Kidney tubule cell (primary cell): Measurements from ENCODE around the gene TTC16.

Experiments
- DNase-seq: peaks from one replicate; pipeline ENCODE4 v3.0.0-alpha.2; 2018; ENCODE audit warnings: low spot score

The TTC16 gene, protein sequence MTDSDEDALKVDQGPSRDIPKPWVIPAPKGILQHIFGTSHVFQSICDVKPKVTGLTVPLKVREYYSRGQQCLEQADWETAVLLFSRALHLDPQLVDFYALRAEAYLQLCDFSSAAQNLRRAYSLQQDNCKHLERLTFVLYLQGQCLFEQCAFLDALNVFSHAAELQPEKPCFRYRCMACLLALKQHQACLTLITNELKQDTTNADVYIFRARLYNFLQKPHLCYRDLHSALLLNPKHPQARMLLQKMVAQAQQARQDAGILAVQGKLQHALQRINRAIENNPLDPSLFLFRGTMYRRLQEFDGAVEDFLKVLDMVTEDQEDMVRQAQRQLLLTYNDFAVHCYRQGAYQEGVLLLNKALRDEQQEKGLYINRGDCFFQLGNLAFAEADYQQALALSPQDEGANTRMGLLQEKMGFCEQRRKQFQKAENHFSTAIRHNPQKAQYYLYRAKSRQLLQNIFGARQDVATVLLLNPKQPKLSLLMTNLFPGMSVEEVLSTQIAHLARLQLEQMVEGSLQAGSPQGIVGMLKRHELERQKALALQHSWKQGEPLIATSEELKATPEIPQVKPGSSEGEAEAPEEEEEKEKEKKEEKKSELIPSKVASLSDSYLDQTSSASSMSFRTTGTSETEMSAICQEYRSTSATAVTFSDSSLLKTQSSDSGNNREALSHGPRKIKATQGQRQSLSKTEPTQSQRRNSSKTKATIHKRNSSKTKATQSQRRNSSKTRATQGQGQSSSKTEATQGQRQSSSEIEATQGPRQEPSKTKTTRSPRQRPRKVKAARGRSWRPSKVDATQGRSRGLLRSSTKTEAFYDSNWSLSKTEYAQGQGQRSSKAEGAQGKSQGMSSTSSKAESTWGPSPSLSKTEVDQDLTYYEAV

DNA sequence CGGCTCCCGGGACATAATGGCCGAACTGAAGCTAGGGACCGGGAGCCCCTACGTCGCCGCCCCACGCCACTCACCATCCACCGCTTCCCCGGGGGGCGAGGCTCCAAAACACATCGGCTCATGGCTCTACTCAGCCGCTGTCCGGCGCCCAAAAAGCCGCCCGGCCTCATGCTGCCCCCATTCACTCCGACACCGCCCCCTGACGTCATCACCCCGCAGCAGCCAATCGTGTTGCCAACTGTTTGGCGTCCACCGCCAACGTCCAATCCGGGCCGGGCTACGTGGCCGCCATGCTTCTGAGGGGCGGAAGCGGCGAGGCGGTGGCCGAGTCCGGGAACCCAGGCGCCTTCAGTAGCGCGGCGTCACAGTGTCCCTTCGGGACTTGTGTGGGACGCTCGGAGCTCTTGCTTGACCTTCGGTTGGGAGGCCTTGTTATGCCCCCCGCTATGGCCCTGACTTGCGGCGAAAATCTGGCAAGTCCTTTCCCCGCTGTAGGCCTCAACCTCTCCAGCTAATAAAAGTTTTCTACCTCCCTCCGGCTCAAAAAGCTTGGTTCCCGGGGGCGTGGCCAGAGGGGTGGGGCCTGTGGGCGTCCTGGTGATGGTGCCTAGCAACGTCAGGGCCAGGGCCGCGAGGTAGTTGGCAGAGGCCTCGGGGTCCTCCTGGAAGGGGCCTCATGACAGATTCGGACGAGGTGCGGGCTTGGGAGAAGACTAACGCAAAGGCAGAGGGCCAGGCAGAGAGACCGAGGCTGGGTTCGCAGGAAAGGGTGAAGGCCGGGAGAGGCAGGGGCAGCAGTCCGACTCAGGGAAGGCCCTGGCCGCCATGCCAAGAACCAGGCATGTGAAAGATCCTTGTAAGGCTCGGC, at the start of gene TTC16, which contains the start of gene PTRH1:
TSS of gene TTC16 (plus strand) at position 610 of the 868 bp plus-strand sequence. CDS start at position 677, 67 bp downstream.
TSS of gene PTRH1 (minus strand) at position 194 of the 868 bp plus-strand sequence. CDS start at position 170, 24 bp downstream.
- DNase-seq = peak; percentile 95

DNA sequence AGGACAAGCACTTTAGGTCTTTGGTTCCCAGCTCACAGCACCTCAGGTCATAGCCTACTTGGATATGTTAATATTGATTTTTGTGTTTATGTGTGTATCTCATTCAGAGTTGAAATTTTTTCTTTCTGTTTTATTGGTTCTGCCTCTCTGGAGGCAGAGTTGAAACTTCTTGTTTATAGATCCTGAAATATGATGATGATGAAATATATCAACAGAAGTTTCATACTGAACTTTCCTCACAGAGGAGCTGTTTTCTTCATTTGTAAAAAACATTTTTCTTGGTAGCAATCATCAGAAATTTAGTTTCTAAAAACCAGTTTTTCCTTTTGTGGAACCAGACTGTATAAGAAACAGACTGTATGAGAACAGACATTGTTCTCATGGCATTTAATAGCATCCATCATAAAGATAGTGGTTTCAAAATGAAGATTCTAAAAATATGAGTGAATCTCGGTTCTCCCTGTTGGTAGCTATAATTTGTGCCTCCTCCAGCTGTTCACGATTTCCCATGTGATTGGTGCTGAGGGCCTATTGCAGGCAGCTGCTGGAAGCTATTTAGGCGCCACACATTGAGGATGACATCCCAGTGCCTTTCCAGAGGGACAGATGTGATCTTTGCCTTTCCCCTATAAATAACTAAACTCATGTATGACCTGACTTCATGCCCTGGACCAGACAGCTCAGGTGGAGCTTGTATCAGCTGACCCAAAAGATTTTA, 48.6 kb upstream of the TTC16 start:
- no peak for DNase-seq

DNA sequence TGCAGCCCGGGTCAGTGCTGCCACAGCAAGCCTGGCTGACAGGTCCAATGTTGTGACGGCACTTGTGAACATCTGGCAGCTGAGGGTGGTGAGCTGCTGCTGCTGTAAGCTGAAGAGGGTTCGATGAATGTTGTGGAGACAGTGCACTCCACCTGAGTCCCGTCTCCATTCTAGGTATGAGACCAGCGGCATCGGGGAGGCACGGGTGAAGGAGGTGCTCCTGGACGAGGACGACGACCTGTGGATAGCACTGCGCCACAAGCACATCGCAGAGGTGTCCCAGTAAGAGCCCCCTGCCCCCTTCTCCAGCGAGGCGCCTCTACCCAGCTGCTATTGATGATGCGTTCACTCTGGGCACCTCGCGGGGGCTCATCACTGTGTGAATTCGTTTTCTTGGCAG, 48.0 kb upstream of the TTC16 start:
- no peak for DNase-seq

DNA sequence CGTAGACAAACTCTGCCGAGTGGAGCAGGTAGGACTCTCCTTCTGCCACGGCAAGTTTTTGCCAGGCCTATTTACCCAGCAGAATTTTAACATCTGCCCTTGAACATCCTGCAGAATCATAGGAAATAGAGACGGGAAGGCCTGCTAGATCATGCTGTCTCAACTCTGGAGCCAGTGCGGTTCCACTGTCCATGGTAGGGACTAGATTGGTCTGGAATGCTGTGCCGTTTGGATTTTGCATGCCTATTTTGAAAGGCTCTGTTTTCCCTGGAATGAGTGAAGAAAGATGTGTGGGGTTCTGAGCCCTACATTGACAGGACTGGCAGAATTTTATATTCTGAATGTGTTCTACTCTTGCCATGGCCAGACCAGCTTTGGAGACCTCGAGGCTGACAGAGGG, 42.6 kb upstream of the TTC16 start:
- no peak for DNase-seq

DNA sequence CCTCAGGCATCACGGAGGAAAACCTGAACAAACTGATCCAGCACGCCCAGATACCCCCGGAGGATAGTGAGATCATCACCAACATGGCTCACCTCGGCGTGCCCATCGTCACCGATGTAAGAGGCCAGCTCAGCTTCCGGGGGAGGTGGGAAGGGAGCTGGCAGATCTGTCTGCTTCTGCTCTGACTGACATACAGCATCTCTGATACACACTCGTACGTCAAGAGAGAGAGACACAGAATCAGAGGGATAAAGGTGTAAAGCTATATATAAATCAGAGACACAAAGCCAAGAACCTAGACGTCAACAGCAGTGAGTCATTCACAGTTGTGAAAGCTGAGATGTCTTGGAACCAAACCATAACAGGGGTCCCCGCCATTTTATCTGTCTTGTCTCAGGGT, 39.2 kb upstream of the TTC16 start:
- DNase-seq = no peak

DNA sequence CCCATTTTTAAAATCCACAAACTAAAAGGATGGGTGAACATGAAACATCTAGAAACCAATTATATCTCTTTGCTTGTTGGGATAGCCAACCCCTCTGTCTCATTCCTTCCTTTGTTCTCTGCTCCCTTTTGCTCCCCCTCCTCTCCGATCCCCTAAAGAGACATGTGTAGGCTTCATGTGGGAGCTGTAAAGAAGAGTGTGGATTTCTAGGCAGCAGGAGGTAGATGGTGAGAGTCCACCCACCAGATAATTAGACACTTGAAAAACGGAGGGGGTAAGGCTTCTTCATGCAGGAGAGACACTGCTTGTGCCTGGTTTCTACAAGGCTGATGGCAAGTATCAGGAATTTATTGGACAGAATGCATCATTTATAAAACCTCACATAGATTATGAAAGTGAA, 36.4 kb upstream of the TTC16 start:
- DNase-seq = no peak

DNA sequence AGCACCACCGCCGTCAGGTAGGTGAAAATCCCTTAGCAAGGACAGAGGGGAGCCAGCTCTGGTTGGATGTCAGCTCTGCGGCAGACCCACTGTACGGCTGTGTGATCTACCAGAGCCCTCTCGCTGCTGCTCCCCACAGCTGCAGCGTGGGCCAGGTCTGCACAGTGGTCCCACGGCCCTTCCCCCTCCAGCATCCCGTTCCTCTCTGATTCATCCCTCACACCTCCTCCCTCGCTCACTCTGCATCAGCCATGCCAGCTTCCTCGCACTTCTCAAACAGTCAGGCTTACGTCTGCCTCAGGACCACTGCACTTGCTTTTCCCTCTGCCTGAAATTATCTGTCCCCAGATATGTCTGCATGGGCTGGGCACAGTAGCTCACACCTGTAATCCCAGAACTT, 35.7 kb upstream of the TTC16 start:
- no peak for DNase-seq

DNA sequence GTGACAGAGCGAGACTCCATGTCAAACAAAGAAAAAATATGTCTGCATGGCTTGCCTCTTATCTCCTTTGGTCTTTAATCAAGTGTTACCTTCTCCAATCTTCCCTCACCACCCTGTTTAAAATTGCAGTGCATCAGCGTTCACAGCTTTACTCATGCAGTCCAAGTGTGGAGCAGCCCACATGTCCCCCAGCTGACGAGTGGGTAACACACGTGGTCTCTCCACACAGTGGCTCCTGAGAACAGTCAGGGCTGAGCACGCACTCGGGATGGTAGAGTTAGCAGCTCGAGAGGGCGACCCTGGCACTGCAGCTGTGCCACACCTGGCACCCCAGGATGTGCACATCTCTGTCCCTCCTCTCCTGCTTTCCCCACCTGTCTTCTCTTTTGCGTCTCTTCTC, 35.0 kb upstream of the TTC16 start:
- DNase-seq = no peak

DNA sequence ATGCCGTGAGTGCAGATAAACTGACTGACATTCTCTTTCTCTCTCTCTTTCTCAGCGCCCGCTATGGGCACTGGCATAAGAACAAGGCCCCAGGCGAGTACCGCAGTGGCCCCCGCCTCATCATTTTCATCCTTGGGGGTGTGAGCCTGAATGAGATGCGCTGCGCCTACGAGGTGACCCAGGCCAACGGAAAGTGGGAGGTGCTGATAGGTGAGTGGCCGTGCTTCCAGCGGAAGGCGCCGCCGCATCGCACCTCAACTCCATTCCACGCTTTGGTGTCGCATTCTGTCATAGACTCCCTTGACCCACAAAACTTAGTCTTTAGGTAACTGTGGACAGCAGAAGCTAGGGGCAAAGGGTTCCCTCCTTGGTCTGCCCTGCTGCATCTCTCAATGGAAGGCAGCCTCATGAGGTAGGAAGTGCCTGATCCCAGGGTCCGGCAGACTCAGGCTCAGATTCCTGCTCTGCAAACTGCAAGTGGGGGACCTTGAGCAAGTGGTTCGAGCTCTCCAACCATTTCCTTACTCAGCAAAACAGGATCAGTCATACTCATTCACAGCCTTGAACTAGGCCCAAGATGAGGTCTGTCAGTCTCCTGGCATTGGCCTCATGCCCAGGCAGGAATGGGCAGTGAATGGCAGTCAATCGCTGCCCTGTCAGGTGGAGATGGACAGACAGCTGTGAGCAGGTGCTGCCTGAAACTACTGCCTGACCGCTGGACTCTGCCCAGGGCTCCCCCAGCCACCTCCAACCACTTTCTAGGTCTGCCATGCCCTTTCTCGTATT, 33.3 kb upstream of the TTC16 start:
- DNase-seq = peak; percentile 33

DNA sequence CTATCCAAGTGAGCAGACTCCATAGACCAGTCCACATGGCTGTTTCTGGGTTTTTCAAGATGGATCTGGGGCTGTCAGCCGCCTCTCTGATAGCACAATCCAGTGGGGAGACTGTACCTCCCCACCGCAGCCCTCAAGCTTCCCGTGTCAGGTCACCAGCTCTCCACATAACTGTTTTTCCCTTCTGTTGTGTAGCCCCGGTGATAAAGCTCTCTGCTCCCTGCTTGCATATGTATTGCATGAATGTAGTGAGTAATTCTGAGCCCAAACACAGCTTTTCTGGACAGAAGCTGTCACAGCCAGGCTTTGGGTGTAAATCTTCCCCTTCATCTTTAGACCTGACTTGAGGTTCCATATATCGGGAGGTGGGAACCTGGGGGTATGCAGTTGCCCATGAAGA, 32.2 kb upstream of the TTC16 start:
- DNase-seq = peak; percentile 6

DNA sequence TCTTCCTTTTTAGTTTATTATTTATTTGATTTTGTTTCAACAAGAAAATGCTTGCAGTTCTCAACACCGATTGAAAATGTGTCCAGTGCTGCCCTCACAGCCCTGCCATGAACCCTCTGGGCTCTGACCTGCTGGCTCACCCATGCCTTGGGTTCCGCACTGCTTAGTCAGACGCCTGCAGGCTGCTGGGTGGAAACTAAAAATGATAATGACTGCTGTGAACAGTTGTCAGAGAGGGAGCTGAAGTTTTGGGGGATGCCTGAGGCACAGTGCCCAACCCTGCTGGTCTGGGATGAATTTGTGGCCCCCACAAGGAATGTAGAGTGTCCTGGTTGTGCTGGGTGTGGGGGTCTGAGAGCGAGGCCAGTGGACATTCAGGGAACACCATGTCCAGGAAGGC, 31.3 kb upstream of the TTC16 start:
- peak; percentile 55 for DNase-seq

DNA sequence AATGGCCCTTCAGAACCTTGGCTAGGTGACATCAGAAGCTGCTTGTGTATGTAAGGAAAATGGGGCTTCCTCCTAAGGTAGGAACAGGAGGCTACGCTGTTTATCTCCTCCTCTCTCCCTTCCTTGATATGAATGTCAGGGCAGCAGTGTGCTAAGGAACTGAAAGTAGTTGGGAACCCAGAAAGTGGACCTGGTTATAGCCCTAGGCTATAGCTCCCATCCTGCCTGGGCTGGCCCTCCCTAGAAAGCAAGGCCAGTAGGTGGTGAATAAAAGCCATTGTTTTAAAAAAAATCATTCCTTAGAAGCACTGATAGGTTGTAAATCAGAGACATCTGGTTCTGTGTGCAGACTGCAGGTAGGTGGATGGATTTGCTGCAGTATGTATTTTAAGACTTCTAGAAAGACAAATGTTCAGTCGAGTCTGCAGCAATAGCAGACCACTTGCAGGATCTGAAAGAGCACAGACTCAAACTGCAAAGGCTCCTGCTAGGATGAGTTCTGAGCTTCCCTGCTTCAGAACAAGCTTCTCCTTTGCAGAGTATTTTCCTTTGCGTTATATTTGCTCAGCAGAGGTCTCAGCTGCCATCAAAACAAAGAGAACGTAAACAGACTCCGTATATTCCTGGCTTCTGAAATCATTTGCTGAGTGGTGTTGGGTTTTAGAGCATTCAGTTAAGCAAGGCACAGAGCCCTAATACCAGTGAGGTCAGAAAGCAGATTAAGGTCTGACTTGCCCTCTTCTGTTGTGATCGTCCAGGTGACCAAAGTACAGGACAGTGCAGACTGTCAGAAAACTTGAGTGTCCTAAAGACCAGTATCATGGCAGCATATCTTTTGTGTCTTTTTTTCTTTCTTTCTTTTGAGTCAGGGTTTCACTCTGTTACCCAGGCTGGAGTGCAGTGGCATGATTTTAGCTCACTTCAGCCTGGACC, 29.2 kb upstream of the TTC16 start:
- DNase-seq = no peak

DNA sequence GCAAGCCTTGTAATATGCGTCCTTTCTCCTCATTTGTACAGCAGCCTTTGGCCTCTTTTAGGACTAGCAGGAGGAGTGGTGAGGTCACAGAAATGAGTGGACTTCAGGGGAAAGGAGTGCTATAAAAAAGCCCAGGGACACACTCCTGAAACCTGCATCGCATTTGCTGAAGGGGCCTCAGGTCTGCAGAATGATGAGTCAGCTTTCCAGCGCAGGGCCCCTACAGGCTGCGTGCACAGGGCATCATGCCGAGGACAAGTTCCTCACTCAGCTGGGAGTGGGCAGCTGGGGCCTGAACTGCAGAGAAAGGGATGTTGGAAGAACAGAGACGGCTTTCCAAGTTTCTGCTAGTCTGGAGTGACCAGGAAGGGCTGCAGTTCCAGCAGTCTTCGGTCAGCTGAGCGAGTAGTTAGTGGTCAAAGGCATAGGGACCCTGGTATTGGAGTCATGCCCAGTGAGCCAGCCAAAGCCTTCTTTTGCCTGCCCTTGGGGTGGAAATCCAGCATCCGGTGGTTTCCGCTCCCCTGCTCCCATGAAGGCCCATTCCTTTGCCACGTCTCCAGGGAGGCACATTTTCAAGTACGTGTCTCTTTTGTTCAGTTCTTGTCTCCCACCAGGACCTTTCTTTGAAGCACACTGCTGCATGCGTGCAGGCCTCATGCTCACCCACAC, 26.4 kb upstream of the TTC16 start:
- no peak for DNase-seq

DNA sequence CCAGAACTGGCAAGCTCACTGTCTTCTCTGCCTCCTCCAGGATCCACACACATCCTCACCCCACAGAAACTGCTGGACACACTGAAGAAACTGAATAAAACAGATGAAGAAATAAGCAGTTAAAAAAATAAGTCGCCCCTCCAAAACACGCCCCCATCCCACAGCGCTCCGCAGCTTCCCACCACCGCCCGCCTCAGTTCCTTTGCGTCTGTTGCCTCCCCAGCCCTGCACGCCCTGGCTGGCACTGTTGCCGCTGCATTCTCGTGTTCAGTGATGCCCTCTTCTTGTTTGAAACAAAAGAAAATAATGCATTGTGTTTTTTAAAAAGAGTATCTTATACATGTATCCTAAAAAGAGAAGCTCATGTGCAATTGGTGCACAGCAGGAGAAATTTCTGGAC, 25.1 kb upstream of the TTC16 start:
- no peak for DNase-seq

DNA sequence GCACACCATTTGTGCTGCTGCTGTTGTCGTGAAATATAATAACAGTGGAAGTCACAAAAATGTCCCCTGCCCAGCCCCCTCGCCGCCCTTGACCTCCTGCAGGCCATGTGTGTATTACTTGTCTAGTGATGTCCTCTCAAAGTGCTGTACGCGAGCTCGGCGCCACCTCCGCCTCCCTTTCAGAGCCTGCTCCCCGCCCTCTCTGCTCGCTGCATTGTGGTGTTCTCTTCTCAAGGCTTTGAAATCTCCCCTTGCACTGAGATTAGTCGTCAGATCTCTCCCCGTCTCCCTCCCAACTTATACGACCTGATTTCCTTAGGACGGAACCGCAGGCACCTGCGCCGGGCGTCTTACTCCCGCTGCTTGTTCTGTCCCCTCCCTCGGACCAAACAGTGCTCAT, 23.8 kb upstream of the TTC16 start:
- DNase-seq = no peak

DNA sequence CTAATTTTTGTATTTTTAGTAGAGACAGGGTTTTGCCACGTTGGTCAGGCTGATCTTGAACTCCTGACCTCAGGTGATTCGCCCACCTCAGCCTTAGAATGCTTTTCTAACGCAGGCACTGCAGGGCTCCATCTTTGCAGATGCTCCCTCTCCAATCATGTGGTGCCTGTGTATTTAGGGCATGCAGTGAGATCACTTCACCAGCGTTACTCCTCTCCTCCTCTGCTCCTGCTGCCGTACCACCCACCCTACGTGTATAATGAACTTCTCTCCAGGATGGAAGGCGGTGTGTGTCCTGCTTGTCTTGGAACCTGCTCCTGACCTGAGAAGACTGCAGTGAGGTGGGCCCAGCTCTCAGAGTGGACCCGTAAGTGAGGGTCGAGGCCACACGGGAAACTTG, 22.7 kb upstream of the TTC16 start:
- no peak for DNase-seq

DNA sequence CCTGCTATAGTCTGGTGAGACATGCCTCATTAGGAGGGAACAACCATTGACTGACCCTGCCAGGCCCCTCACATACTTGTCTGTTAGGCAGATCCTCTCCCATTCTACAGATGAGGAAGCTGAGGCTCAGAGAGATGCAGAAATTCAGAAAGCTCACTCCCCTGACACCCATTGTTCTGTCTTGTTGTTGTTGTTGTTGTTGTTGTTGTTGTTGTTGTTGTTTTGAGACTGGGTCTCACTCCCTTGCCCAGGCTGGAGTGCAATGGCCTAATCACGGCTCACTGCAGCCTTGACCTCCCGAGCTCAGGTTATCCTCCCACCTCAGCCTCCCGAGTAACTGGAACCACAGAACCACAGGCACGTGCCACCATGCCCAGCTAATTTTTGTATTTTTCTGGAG, 22.2 kb upstream of the TTC16 start:
- no peak for DNase-seq

DNA sequence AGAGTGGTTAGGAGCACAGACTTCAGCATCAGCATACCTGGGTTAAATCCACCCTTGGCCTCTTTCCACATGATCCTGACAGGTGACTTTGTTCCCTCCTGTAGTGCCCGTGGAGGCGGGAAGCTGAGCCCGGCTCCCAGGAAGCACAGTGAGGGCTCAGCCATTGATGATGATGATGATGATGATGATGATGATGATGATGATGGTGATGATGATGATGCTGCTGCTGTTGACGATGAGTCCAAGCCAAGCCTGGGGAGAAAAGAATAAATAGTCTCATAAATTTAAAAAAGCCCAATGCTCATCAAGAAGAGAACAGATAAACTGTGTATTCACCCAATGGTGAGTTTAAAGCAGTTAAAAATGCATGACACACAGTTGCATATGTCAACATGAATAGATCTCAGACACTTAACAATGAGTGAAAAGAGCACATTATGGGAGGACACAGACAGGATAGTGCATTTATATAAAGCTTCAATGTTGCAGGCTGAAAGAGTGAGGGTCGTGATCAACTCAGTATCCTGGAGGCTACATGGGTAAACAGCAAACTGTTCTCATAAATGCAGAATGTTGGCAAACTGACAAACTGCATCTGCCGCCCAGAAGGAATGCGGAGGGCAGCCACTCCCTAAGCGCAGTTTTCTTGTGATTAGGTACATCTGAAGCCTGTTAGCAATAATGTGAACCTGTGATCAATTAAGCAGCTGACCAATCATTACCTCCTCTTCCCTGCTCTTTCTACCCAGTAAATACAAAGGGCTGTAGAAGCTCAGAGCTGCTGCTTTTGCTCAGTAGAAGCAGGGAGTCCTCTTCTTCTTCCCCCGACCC, 20.8 kb upstream of the TTC16 start:
- no peak for DNase-seq
